ENCODE data around the gene ZER1.
A peak's percentile ranks its signal among the peaks of the same experiment; 100 is the strongest.
"Not testable (repeated sequence)": the region's sequence is repeated elsewhere in the genome, so short reads cannot be mapped to it uniquely, and the experiment has no call there.

Gene ZER1

DNA sequence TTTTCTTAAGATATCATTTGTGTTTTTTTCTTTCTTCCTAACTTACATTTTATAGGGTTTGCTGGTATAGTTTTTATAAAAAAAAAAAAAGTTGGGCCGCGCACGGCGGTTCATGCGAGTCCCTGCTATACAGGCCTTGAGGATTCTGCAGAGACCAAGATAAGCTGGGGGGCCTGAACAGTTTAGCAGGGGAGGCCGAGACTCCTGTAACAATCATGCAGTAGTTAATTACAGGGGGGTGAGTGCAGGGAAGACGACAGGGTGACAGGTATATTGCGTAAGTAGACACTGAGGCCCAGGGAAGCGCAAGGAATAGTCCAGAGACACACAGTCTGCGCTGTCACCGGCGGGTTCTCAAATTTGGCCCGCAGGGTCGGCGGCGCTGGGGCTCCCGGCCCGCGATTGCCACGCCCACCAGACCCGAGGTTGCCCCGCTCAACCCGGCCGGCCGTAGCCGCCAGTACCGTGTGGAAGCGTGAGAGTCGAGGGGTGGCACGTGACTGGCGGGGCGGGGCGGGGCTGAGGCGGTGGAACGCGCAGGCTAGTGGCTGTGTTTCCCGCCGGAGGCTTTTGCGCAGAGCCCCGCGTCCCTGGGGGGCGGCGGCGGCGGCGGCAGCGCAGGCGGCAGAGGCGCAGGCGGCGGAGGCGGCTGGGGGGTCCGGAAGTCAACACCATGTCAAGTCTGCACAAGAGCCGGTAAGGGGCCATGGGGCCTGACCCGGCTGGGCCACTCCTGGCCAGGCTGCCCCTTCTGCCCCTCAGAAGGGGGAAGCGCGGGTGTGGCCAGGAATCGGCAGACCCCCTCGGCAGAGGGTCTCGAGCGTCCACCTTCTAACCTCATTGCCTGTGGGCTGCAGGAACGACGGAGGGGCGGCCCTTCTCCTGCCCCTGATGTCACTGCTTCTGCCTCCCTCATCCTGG lies 15.2 kb upstream of the ZER1 start, which contains the start of gene TBC1D13:
TBC1D13 (plus strand) TSS at position 573 of the 921 bp plus-strand sequence; CDS start at position 674, 101 bp downstream.
- DNase-seq, result peak; percentile 86

DNA sequence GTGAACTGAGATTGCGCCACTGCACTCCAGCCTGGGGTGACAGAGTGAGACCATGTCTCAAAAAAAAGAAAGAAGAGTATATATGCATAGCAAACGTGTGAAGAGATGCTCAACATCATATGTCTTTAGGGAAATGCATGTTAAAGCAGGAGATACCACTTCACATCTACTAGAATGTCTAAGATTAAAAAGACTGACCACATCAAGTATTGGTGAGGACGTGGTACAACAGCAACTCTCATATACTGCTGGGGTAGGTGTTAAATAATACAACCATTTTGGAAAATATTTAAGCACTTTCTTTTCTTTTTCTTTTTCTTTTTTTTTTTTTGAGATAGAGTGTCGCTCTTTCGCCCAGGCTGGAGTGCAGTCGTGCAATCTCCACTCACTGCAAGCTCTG lies 13.7 kb upstream of the ZER1 start:
- DNase-seq, result no peak

DNA sequence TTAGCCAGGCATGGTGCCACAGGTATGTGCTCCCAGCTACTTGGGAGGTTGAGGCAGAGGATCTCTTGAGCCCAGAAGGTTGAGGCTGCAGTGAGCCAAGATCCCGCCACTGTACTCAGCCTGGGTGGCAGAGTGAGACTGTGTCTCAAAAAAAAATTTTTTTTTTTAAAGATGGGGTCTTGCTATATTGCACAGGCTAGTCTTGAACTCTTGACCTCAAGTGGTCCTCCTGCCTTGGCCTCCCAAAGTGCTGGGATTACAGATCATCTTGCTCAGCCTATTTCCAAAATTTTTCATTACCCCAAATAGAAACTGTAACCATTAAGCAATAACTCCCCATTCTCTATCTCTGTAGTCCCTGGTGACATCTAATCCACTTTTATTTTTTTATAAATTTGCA lies 10.9 kb upstream of the ZER1 start:
- DNase-seq, result no peak

DNA sequence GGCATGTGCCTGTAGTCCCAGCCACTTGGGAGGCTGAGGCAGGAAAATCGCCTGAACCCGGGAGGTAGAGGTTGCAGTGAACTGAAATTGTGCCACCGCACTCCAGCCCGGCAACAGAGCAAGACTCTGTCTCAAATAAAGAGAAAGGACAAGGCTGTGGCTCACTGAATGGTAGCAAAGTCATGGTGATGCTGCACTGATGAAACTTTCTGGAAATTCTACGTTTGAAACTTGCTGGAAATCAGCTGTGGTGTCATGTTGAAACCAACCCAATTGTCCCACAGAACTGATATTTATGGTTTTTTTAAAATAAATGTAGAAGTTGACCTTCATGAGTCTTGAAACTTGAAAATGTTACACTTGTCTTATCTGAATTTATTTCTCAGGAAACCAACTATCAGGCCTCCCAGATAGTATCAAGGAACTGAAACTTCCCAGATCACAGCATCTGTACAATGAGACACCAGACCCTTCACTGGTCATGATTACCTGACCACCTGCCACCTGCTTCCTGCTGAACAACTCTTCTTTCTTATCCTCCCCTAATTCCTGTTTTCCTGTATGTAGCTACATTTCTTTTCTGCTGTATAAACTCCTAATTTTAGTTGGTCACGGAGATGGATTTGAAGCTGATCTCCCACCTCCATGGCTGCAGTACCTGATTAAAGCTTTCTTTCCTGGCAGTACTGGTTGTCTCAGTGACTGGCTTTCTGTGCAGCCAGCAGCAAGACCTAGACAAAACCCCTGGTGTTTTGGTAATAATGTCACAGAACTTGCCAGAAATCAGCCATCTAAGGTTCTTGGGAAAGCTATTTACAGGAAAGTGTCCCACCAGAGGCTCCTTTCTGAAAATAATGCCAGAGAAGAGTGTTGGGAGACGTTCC lies 9.7 kb upstream of the ZER1 start:
- no peak for DNase-seq

GRCh38 chr9:128780093-128780492 lies 8.4 kb upstream of the ZER1 start:
- not testable (repeated sequence) for DNase-seq

DNA sequence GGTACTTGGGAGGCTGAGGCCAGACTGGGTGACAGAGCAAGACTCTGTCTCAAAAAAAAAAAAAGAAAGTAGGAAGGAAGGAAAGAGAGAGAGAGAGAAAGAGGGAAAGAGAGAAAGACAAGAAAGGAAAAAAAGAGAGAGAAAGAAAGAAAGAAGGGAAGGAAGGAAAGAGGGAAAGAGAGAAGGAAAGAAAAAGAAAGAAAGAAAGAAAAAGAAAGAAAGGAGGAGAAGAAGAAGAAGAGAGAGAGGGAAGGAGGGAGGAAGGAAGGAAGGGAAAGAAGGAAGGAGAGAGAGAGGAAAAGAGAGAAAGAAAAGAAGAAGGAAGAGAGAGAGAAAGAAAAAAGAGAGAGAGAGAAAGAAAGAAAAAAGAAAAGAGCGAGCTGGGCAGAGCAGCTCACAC lies 3.1 kb upstream of the ZER1 start:
- no peak for DNase-seq

DNA sequence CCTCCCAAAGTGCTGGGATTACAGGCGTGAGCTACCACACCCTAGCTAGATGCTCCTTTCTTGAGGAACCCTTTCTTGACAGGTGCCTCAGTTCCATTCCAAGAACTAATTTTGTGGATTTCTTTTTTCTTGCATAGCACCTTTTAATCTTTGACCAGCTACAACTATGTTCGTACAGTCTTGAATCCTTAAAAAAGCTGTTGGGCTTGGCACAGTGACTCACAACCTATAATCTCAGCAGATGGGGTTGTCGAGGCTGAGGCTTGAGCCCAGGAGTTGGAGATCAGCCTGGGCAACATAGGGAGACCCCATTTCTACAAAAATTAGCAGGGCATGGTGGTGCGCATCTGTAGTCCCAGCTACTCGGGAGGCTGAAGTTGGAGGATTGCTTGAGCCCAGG lies 1.3 kb upstream of the ZER1 start:
- no peak for DNase-seq

DNA sequence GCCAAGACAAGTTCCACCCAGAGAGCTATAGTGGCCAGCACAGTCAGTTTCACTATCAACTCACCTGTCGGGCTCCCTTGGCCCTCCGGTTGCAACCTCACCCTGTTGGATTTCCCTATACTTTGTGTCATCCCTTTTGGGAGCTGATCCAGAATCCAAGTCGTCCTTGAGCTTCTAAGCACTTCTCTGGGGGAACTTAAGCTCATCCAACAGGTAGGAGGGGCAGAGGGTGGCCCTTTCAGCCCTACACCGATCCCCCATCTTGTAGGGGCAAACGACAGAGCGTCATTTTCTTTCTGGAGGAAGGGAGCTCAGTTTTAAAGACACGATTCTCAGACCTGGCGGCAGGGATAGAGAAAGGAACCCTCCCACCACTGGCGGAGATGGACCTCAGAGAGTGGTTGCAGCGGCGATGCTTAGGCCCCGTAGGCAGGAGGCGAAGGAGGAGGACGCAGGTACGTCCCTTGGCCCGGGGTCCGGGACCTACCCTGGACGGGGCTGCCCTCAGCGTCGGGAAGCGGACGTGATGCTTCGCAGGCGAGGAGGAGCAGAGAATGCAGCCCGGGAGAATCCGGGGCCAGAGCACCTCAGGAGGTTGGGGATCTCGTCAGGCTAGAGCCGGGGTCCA lies 519 bp downstream of the ZER1 start:
- no peak for DNase-seq

DNA sequence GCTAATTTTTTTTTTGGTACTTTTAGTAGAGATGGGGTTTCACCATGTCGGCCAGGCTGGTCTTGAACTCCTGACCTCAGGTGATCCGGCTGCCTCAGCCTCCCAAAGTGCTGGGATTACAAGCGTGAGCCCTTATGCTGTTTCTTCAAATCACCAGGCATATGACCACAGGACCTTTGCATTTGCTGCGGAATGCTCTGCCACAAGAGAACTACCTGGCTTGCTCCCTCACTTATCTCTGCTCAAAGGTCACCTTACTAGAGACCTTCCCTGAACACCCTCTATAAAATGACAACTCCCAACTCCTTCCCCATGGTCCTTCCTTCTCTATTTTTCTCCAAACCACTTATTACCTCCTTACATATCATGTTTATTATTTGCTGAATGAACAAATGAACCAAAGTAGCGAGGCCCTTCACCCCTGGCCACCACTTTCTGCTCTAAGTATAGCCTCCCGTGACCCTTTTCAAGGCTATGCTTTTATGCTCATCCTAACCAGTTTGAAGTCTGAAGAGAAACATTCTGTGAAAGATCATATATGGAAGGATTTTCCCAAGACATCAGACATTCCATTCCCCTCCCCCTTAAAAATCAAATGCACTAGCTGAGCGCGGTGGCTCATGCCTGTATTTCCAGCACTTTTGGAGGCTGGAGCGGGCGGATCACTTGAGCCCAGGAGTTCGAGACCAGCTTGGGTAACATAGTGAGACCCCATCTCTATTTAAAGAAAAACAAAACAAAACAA lies 1.3 kb downstream of the ZER1 start:
- no peak for DNase-seq

- DNase-seq, result no peak
Observed at GRCh38 chr9:128768606-128769005, 3.1 kb downstream of the ZER1 start.

- no peak for DNase-seq
Observed at GRCh38 chr9:128765499-128765898, 6.2 kb downstream of the ZER1 start.

GRCh38 chr9:128764361-128764760 lies 7.4 kb downstream of the ZER1 start:
- no peak for DNase-seq

- DNase-seq, result no peak
Observed at GRCh38 chr9:128762671-128763449, 8.9 kb downstream of the ZER1 start.

- DNase-seq, result no peak
Observed at GRCh38 chr9:128757602-128758001, 14.1 kb downstream of the ZER1 start.

DNA sequence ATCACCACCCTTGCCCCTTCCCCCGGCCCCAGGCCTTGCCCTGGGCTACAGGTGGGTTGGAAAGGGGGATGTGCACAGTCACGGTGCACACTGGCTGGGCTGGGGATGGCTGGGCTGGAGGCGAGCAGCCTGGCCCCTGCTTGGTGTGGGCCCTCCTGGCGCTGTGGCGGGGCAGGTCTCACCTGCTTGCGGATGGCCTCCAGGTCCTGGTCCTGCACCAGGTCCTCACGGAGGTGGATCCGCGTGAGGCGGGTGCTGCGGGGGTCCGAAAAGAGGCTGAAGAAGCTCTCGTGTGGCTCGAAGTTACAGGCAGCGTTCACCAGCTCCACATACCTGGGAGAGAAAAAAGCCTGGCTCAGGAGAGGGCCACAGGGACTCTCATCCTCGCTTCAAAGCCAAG lies 18.1 kb downstream of the ZER1 start:
- DNase-seq, result no peak

DNA sequence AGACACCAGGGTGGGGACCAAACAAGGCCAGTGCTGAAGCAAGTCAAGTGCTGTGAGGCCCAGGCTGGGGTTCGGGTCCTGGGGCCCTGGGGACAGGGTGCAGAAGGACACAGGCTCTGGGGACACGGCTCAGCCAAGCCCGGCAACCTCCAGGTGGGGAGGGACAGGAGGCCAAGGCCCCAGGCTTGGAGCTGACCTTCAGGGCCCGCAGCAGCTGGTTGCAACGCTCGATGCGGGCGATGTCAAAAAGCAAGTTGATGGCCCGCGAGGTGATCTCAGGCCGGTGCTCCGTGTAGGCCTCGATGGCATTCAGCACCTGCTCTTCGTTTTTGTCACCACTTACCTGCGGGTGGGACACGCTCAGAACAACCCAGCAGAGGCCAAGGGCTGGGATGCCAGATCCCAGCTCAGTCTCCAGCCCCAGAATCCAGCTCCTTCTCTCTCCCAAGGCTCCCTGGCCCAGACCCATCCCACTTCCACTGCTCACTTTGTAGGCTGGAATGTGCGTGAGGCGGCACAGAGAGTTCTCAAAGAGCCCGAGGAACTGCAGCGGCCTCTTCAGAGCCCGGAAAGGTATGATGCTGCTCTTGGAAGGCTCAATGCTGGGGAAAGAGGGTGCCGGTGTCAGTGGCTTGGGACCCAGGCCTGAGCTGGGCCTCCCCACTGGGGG lies 20.7 kb downstream of the ZER1 start:
- DNase-seq, result no peak

- no peak for DNase-seq
Observed at GRCh38 chr9:128747241-128747640, 24.5 kb downstream of the ZER1 start.

DNA sequence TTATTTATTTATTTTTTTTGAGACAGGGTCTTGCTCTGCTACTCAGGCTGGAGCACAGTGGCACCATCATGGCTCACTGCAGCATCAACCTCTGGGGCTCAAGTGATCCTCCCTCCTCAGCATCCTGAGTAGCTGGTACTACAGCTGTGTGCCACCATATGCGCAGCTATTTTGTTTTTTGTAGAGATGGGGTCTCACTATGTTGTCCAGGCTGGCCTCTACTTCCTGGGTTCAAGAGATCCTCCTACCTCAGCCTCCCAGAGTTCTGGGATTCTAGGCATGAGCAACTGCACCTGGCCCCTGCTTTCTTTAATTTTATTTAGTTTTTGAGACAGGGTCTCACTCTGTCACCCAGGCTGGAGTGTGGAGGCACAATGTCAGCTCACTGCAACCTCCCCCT lies 28.3 kb downstream of the ZER1 start:
- no peak for DNase-seq

GRCh38 chr9:128742401-128742800 lies 29.3 kb downstream of the ZER1 start:
- DNase-seq, result no peak

DNA sequence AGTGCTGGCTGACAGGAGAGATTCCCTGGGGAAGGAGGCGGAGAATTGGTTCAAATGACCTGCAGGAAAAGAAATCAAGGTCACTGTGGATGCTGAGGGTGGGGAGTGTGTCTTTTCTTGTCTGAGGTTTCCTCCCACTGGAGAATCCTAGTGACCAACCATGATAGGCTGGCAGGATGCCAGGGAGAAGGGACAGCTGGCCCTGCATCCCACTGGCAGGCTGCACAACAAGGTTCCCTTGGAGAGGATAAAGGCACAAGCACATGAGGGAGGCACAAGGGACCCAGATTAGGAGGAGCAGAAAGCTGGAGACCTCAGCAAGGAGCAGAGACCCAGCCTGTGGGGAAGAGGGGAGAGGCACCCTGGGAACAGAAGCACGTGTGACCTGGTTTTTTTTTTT lies 36.4 kb downstream of the ZER1 start:
- DNase-seq, result no peak

GRCh38 chr9:128733256-128733655 lies 38.5 kb downstream of the ZER1 start:
- DNase-seq, result no peak

Measured in effector CD4-positive, alpha-beta T cell (primary cell).